ENCODE results near the gene CPT1B. TPM values are rescaled to one million over a fixed set of nuclear protein-coding genes. Genes with fewer than 3 reads are reported as not detected.

CPT1B gene
- polyA plus RNA-seq, 4 donors, result 10.2 to 16.7 (median 10.8) TPM

GRCh38 chr22:50587407-50587806 lies 9.2 kb upstream of the CPT1B start:
- DNase-seq (ENCODE audit: low read depth in 4 of 4, low spot score in 3 of 4), result no peak

GRCh38 chr22:50586416-50586815 lies 8.2 kb upstream of the CPT1B start:
- DNase-seq (ENCODE audit: low read depth in 4 of 4, low spot score in 3 of 4), result no peak

- no peak for DNase-seq (ENCODE audit: low read depth in 4 of 4, low spot score in 3 of 4)
Measured at GRCh38 chr22:50585781-50586180, 7.6 kb upstream of the CPT1B start.

GRCh38 chr22:50585238-50585637 lies 7.0 kb upstream of the CPT1B start:
- DNase-seq (ENCODE audit: low read depth in 4 of 4, low spot score in 3 of 4), result no peak

- no peak for DNase-seq (ENCODE audit: low read depth in 4 of 4, low spot score in 3 of 4)
Measured at GRCh38 chr22:50584106-50585096, 6.2 kb upstream of the CPT1B start.

GRCh38 chr22:50583294-50583861 lies 5.2 kb upstream of the CPT1B start:
- no peak for DNase-seq (ENCODE audit: low read depth in 4 of 4, low spot score in 3 of 4)

GRCh38 chr22:50582493-50583293 lies 4.5 kb upstream of the CPT1B start, which contains the start of gene CHKB:
TSS of gene CHKB (minus strand) at chr22:50582849. CDS start at chr22:50582781, 68 bp downstream.
- DNase-seq (ENCODE audit: low read depth in 4 of 4, low spot score in 3 of 4), result peak; percentile 94 to 96 (median 94)

GRCh38 chr22:50581950-50582492 lies 3.8 kb upstream of the CPT1B start:
- DNase-seq (ENCODE audit: low read depth in 4 of 4, low spot score in 3 of 4), result no peak

- DNase-seq (ENCODE audit: low read depth in 4 of 4, low spot score in 3 of 4), result no peak
Measured at GRCh38 chr22:50581031-50581949, 3.1 kb upstream of the CPT1B start.

GRCh38 chr22:50579752-50580151 lies 1.5 kb upstream of the CPT1B start:
- no peak for DNase-seq (ENCODE audit: low read depth in 4 of 4, low spot score in 3 of 4)

- DNase-seq (ENCODE audit: low read depth in 4 of 4, low spot score in 3 of 4), result no peak
Measured at GRCh38 chr22:50578776-50579310, 616 bp upstream of the CPT1B start.

- DNase-seq (ENCODE audit: low read depth in 4 of 4, low spot score in 3 of 4), result no peak
Measured at GRCh38 chr22:50577697-50577986, 585 bp downstream of the CPT1B start.

- DNase-seq (ENCODE audit: low read depth in 4 of 4, low spot score in 3 of 4), result no peak
Measured at GRCh38 chr22:50576806-50577696, 1.2 kb downstream of the CPT1B start.

- DNase-seq (ENCODE audit: low read depth in 4 of 4, low spot score in 3 of 4), result peak in 1 of 4 donors; percentile 40
Measured at GRCh38 chr22:50576070-50576469, 2.2 kb downstream of the CPT1B start.

GRCh38 chr22:50575426-50575941 lies 2.7 kb downstream of the CPT1B start:
- DNase-seq (ENCODE audit: low read depth in 4 of 4, low spot score in 3 of 4), result no peak

GRCh38 chr22:50574383-50574755 lies 3.9 kb downstream of the CPT1B start:
- DNase-seq (ENCODE audit: low read depth in 4 of 4, low spot score in 3 of 4), result no peak

- no peak for DNase-seq (ENCODE audit: low read depth in 4 of 4, low spot score in 3 of 4)
Measured at GRCh38 chr22:50573491-50574382, 4.5 kb downstream of the CPT1B start.
